ENCODE data around the gene GMPR2.

The GMPR2 gene

GRCh38 chr14:24194186-24194872 is 38.4 kb upstream of the GMPR2 start:
- H3K27ac ChIP-seq (replicated peaks) = no peak overlapping the region; the same call in 1 of the 2 replicates
- H3K4me3 ChIP-seq (replicated peaks; ENCODE audit: insufficient read depth, low read length) = peak overlapping the region; percentile 79
- no peaks in the 10 kb centered on the region for H3K27me3 ChIP-seq (ENCODE audit: insufficient read depth, poor library complexity, severe bottlenecking)
- DNase-seq (ENCODE audit: low read depth in 1 of 2, low spot score in 1 of 2) = no peak
- TF ChIP-seq, protein P1, sequence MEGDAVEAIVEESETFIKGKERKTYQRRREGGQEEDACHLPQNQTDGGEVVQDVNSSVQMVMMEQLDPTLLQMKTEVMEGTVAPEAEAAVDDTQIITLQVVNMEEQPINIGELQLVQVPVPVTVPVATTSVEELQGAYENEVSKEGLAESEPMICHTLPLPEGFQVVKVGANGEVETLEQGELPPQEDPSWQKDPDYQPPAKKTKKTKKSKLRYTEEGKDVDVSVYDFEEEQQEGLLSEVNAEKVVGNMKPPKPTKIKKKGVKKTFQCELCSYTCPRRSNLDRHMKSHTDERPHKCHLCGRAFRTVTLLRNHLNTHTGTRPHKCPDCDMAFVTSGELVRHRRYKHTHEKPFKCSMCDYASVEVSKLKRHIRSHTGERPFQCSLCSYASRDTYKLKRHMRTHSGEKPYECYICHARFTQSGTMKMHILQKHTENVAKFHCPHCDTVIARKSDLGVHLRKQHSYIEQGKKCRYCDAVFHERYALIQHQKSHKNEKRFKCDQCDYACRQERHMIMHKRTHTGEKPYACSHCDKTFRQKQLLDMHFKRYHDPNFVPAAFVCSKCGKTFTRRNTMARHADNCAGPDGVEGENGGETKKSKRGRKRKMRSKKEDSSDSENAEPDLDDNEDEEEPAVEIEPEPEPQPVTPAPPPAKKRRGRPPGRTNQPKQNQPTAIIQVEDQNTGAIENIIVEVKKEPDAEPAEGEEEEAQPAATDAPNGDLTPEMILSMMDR (IDR thresholded peaks at IDR 0.05; ENCODE audit: insufficient read depth, low read length) = no peak
- TF ChIP-seq GABPA (IDR thresholded peaks at IDR 0.05; ENCODE audit: low read depth) (no peak), POLR2AphosphoS5 (IDR thresholded peaks at IDR 0.05; ENCODE audit: low read depth) (no peak), SPI1 (IDR thresholded peaks at IDR 0.05; ENCODE audit: borderline replicate concordance, low read depth) (no peak), REST (IDR thresholded peaks at IDR 0.05; ENCODE audit: insufficient replicate concordance, low read depth) (no peak)

- DNase-seq (ENCODE audit: low read depth in 1 of 2, low spot score in 1 of 2) = no peak
These were observed 37.9 kb upstream of the GMPR2 start for GRCh38 chr14:24194873-24195185.

More at GRCh38 chr14:24194873-24195185, 37.9 kb upstream of the GMPR2 start:
- TF ChIP-seq GABPA (IDR thresholded peaks at IDR 0.05; ENCODE audit: low read depth) = no peak
- TF ChIP-seq, protein P1 (IDR thresholded peaks at IDR 0.05; ENCODE audit: insufficient read depth, low read length) = no peak
- no peak for TF ChIP-seq POLR2AphosphoS5 (IDR thresholded peaks at IDR 0.05; ENCODE audit: low read depth)
- TF ChIP-seq REST (IDR thresholded peaks at IDR 0.05; ENCODE audit: insufficient replicate concordance, low read depth) = no peak
- TF ChIP-seq SPI1 (IDR thresholded peaks at IDR 0.05; ENCODE audit: borderline replicate concordance, low read depth) = no peak
- H3K4me3 ChIP-seq (replicated peaks; ENCODE audit: insufficient read depth, low read length) = peak overlapping the region; percentile 79
- H3K27ac ChIP-seq (replicated peaks) = peak overlapping the region; percentile 99
- H3K27me3 ChIP-seq (ENCODE audit: insufficient read depth, poor library complexity, severe bottlenecking) = no peaks in the 10 kb centered on the region

Measured in HL-60 (cell line).